Body of pancreas (tissue), 4 donors: ENCODE results near the gene FAM135A. TPM values are rescaled to one million over a fixed set of nuclear protein-coding genes. Genes with fewer than 3 reads are reported as not detected.
"Not testable (repeated sequence)": the region's sequence is repeated elsewhere in the genome, so short reads cannot be mapped to it uniquely, and the experiment has no call there.

Experiments used
- ATAC-seq: fragments of 150-250 bp; one replicate; pipeline ENCODE4 v1.9.1; 2016
- DNase-seq, 4 donors: peaks; one replicate each; pipeline ENCODE4 v3.0.0-alpha.2; 2019
- H3K27ac ChIP-seq, 4 donors: fragments of 200-600 bp; sonication (generic); 1 replicate in 3 of 4; 2 replicates in 1 of 4; pipeline versions ENCODE4 v1.5.1 to v1.6.1; 2016 to 2019; ENCODE audit warnings: mild to moderate bottlenecking in 1 of 4, mixed read lengths in 1 of 4, moderate library complexity in 1 of 4
- H3K27me3 ChIP-seq, 2 donors: fragments of 200-600 bp; sonication (generic); one replicate each; pipeline ENCODE4 v1.6.0; 2016; ENCODE audit warnings: mild to moderate bottlenecking in 1 of 2
- H3K36me3 ChIP-seq, 2 donors: fragments of 200-600 bp; sonication (generic); replicated peaks in 1 of 2; 2 replicates each; pipeline ENCODE4 v1.5.1; 2016; ENCODE audit warnings: low read depth in 2 of 2; ENCODE audit not compliant: insufficient read depth in 1 of 2
- H3K4me1 ChIP-seq: fragments of 200-600 bp; sonication (generic); one replicate; pipeline ENCODE4 v1.6.0; 2016
- H3K4me3 ChIP-seq, 2 donors: fragments of 200-600 bp; sonication (generic); 1 replicate in 1 of 2; 2 replicates in 1 of 2; pipeline ENCODE4 v1.5.1; 2016 to 2019
- H3K9me3 ChIP-seq, 3 donors: fragments of 200-600 bp; sonication (generic); 1 replicate in 2 of 3; 2 replicates in 1 of 3; pipeline ENCODE4 v1.5.1; 2016
- CTCF ChIP-seq, 7 experiments: fragments of 450-650 bp in 4 of 7; fragments of 200-600 bp in 3 of 7; sonication (generic) in 3 of 7; IDR thresholded peaks; one replicate each; pipeline ENCODE4 v1.5.1; 2016 to 2019; ENCODE audit warnings: antibody characterized with exemption in 7 of 7
- POLR2A ChIP-seq, 3 donors: fragments of 450-650 bp; IDR thresholded peaks; one replicate each; pipeline ENCODE4 v1.6.1; 2016; ENCODE audit warnings: antibody characterized with exemption in 3 of 3, mild to moderate bottlenecking in 2 of 3
- WGBS, 2 donors: methylation state at CpG; one replicate each; pipeline ENCODE4 v1.1.5; 2017; 5-methylcytosine and 5-hydroxymethylcytosine counted together
- intact Hi-C: fragments of 100-400 bp; cut with DNase I; formaldehyde crosslinking; loops from one replicate; pipeline ENCODE4 v1.15.1; 2023
- total RNA-seq, 2 donors: library from RNA; depleted of rRNA; stranded (reverse); fragments of >200 nt; gene quantifications; one replicate each; pipeline ENCODE4 v1.1.0, GENCODE V29; 2016

The FAM135A gene
- total RNA-seq, 2 donors from 2014 or later = 19.4 to 29.3 TPM

- TF ChIP-seq CTCF (IDR thresholded peaks at IDR 0.05) = no peak
- TF ChIP-seq POLR2A (IDR thresholded peaks at IDR 0.05) = no peak
- Histone ChIP-seq H3K36me3 (no peaks in the 10 kb centered on the region), H3K27ac (no peak overlapping the region), H3K27me3 (no peaks in the 10 kb centered on the region), H3K4me3 (no peak overlapping the region), H3K9me3 (no peaks in the 10 kb centered on the region), H3K4me1 (no peaks in the 10 kb centered on the region)
- intact Hi-C loops = no loop called here
- ATAC-seq = no peak
- no peak for DNase-seq
Observed at GRCh38 chr6:70549327-70549726, 136.0 kb downstream of the FAM135A start.

GRCh38 chr6:70551566-70551965 is 138.3 kb downstream of the FAM135A start:
- 70 to 78% methylated on average over 1 of the region's 1 CpG for WGBS, 2 donors
- Histone ChIP-seq H3K27me3 (no peaks in the 10 kb centered on the region), H3K4me1 (no peaks in the 10 kb centered on the region), H3K9me3 (no peaks in the 10 kb centered on the region), H3K4me3 (no peak overlapping the region), H3K27ac (no peak overlapping the region), H3K36me3 (no peaks in the 10 kb centered on the region)
- TF ChIP-seq CTCF (IDR thresholded peaks at IDR 0.05) (peak in 2 of 7 experiments; percentile 18 to 26), POLR2A (IDR thresholded peaks at IDR 0.05) (no peak)
- intact Hi-C loops = no loop called here
- ATAC-seq (peak; percentile 35), DNase-seq (no peak)

- ATAC-seq, H3K27ac ChIP-seq, DNase-seq, H3K4me1 ChIP-seq, H3K4me3 ChIP-seq, H3K27me3 ChIP-seq, H3K36me3 ChIP-seq, intact Hi-C loops, H3K9me3 ChIP-seq: not testable (repeated sequence)
- WGBS, 2 donors = 92 to 96% methylated on average over 13 of the region's 13 CpGs
Observed at GRCh38 chr6:70552286-70552940, 139.1 kb downstream of the FAM135A start.

GRCh38 chr6:70552974-70553373 is 139.7 kb downstream of the FAM135A start:
- H3K9me3 ChIP-seq = no peaks in the 10 kb centered on the region
- H3K4me3 ChIP-seq = no peak overlapping the region
- ATAC-seq (no peak), DNase-seq (no peak)
- intact Hi-C loops = no loop called here
- no peak overlapping the region for H3K27ac ChIP-seq
- no peaks in the 10 kb centered on the region for H3K27me3 ChIP-seq
- no peaks in the 10 kb centered on the region for H3K36me3 ChIP-seq
- TF ChIP-seq CTCF (IDR thresholded peaks at IDR 0.05) = no peak
- no peak for TF ChIP-seq POLR2A (IDR thresholded peaks at IDR 0.05)
- WGBS, 2 donors = 68 to 82% methylated on average over 1 of the region's 1 CpG
- H3K4me1 ChIP-seq = no peaks in the 10 kb centered on the region

GRCh38 chr6:70557998-70558397 is 144.7 kb downstream of the FAM135A start:
- H3K4me1 ChIP-seq = no peaks in the 10 kb centered on the region
- WGBS, 2 donors = 78 to 86% methylated on average over 1 of the region's 1 CpG
- H3K27ac ChIP-seq = no peak overlapping the region
- H3K9me3 ChIP-seq = no peaks in the 10 kb centered on the region
- TF ChIP-seq CTCF (IDR thresholded peaks at IDR 0.05) = no peak
- no peak for TF ChIP-seq POLR2A (IDR thresholded peaks at IDR 0.05)
- intact Hi-C loops = no loop called here
- no peak for ATAC-seq
- H3K27me3 ChIP-seq = no peaks in the 10 kb centered on the region
- no peak for DNase-seq
- no peaks in the 10 kb centered on the region for H3K36me3 ChIP-seq
- H3K4me3 ChIP-seq = no peak overlapping the region

GRCh38 chr6:70562401-70562800 is 149.1 kb downstream of the FAM135A start:
- not testable (repeated sequence) for H3K9me3 ChIP-seq, H3K27me3 ChIP-seq, H3K4me3 ChIP-seq, H3K36me3 ChIP-seq, ATAC-seq, H3K27ac ChIP-seq, DNase-seq
- WGBS, 2 donors = 62 to 65% methylated on average over 2 of the region's 2 CpGs
- peaks cover 12% of the 10 kb centered on the region for H3K4me1 ChIP-seq
- intact Hi-C loops = loop anchor here (10.0 kb wide), 1 partner anchor 112 kb away; no protein-coding TSS in a partner anchor
